Right ventricle myocardium superior (tissue), 1 donor: ENCODE measurements around the gene SLC17A3. TPM values are rescaled to one million over a fixed set of nuclear protein-coding genes. Genes with fewer than 3 reads are reported as not detected.

Experiments
- ATAC-seq: fragments of 200-7000 bp; cut with Tn5 transposase; one replicate; pipeline ENCODE4 v1.9.1; 2020; ENCODE audit warnings: mild to moderate bottlenecking; ENCODE audit not compliant: poor library complexity
- DNase-seq: peaks from one replicate; pipeline ENCODE4 v3.0.0-alpha.2; 2020
- intact Hi-C: fragments of 100-400 bp; cut with DNase I; formaldehyde crosslinking; loops from one replicate; pipeline ENCODE4 v1.11.2; 2022
- long read RNA-seq: library from polyadenylated mRNA; unstranded; transcript quantifications from one replicate; pipeline ENCODE4 v2.0.0, GENCODE V29; 2021
- total RNA-seq: library from RNA; stranded (reverse); fragmentation: NEBNext Ultra II Directional; extraction: Animal tissue kit (Norgen Biotek cat#: 25700); gene quantifications from one replicate; pipeline ENCODE4 v1.2.1, GENCODE V29; 2021
- donor health status: DM: no; HTN: yes; CAD: no; lungs with severe emphysema.

Gene SLC17A3
- total RNA-seq: not detected
- long read RNA-seq: 0 reads

- intact Hi-C loops: no loop called here
- no peak for DNase-seq
- ATAC-seq: no peak
These were observed at the start of gene SLC17A3 for GRCh38 chr6:25874118-25874517. Gene SLC17A3 (minus strand): TSS chr6:25874243. CDS start chr6:25868387, 5,856 bp downstream.

- no peak for DNase-seq
- intact Hi-C loops: no loop called here
These were observed 48.3 kb upstream of the SLC17A3 start for GRCh38 chr6:25922301-25922700.

GRCh38 chr6:25921525-25922203 is 47.6 kb upstream of the SLC17A3 start:
- no peak for DNase-seq
- intact Hi-C loops: no loop called here
- ATAC-seq: no peak

More at GRCh38 chr6:25922301-25922700, 48.3 kb upstream of the SLC17A3 start:
- ATAC-seq: no peak

GRCh38 chr6:25919657-25920056 is 45.6 kb upstream of the SLC17A3 start:
- intact Hi-C loops: no loop called here
- ATAC-seq: no peak
- DNase-seq: no peak

GRCh38 chr6:25918083-25918683 is 44.1 kb upstream of the SLC17A3 start:
- no peak for ATAC-seq
- intact Hi-C loops: no loop called here
- DNase-seq: no peak

- DNase-seq (no peak), ATAC-seq (no peak)
- intact Hi-C loops: no loop called here
These were observed 42.9 kb upstream of the SLC17A3 start for GRCh38 chr6:25916789-25917490.

- no peak for ATAC-seq
- intact Hi-C loops: no loop called here
- no peak for DNase-seq
These were observed 42.3 kb upstream of the SLC17A3 start for GRCh38 chr6:25916330-25916729.

- intact Hi-C loops: no loop called here
These were observed 39.7 kb upstream of the SLC17A3 start for GRCh38 chr6:25913741-25914140.

GRCh38 chr6:25911351-25911750 is 37.3 kb upstream of the SLC17A3 start:
- intact Hi-C loops: no loop called here
- no peak for DNase-seq
- no peak for ATAC-seq

More at GRCh38 chr6:25913741-25914140, 39.7 kb upstream of the SLC17A3 start:
- DNase-seq (no peak), ATAC-seq (no peak)

GRCh38 chr6:25907475-25908014 is 33.5 kb upstream of the SLC17A3 start:
- intact Hi-C loops: no loop called here
- ATAC-seq: no peak

GRCh38 chr6:25903467-25904099 is 29.5 kb upstream of the SLC17A3 start:
- ATAC-seq (no peak), DNase-seq (no peak)
- intact Hi-C loops: no loop called here

More at GRCh38 chr6:25907475-25908014, 33.5 kb upstream of the SLC17A3 start:
- no peak for DNase-seq

- ATAC-seq (no peak), DNase-seq (no peak)
- intact Hi-C loops: no loop called here
These were observed 28.0 kb upstream of the SLC17A3 start for GRCh38 chr6:25902071-25902470.

GRCh38 chr6:25900843-25901242 is 26.8 kb upstream of the SLC17A3 start:
- ATAC-seq: no peak
- intact Hi-C loops: no loop called here
- no peak for DNase-seq

GRCh38 chr6:25899580-25900408 is 25.8 kb upstream of the SLC17A3 start:
- no peak for ATAC-seq
- intact Hi-C loops: no loop called here
- no peak for DNase-seq

GRCh38 chr6:25899123-25899522 is 25.1 kb upstream of the SLC17A3 start:
- intact Hi-C loops: no loop called here
- DNase-seq: no peak
- no peak for ATAC-seq

- DNase-seq (no peak), ATAC-seq (no peak)
- intact Hi-C loops: no loop called here
These were observed 24.4 kb upstream of the SLC17A3 start for GRCh38 chr6:25898289-25898977.

GRCh38 chr6:25896252-25896651 is 22.2 kb upstream of the SLC17A3 start:
- intact Hi-C loops: no loop called here
- DNase-seq (no peak), ATAC-seq (no peak)

GRCh38 chr6:25895771-25896170 is 21.7 kb upstream of the SLC17A3 start:
- DNase-seq (no peak), ATAC-seq (no peak)
- intact Hi-C loops: no loop called here
